GM12864 (cell line): ENCODE results near the gene PXYLP1.

ENCODE experiments used
- DNase-seq: peaks from one replicate; pipeline ENCODE4 v3.0.0-alpha.2; 2011; ENCODE audit warnings: low read depth
- H3K4me3 ChIP-seq: 2 replicates; pipeline ENCODE4 v1.5.1; 2011; ENCODE audit warnings: mild to moderate bottlenecking, low read depth, low read length, control low read depth
- TF ChIP-seq, protein P1 (sequence below): IDR thresholded peaks from 2 replicates; pipeline ENCODE4 v1.5.1; 2011; ENCODE audit warnings: low read depth, mild to moderate bottlenecking, moderate library complexity, low read length, control low read depth, inconsistent platforms; ENCODE audit errors: missing control alignments

PXYLP1 gene

GRCh38 chr3:141337991-141338390 lies 106.4 kb downstream of the PXYLP1 start:
- TF ChIP-seq, protein P1, sequence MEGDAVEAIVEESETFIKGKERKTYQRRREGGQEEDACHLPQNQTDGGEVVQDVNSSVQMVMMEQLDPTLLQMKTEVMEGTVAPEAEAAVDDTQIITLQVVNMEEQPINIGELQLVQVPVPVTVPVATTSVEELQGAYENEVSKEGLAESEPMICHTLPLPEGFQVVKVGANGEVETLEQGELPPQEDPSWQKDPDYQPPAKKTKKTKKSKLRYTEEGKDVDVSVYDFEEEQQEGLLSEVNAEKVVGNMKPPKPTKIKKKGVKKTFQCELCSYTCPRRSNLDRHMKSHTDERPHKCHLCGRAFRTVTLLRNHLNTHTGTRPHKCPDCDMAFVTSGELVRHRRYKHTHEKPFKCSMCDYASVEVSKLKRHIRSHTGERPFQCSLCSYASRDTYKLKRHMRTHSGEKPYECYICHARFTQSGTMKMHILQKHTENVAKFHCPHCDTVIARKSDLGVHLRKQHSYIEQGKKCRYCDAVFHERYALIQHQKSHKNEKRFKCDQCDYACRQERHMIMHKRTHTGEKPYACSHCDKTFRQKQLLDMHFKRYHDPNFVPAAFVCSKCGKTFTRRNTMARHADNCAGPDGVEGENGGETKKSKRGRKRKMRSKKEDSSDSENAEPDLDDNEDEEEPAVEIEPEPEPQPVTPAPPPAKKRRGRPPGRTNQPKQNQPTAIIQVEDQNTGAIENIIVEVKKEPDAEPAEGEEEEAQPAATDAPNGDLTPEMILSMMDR, result no peak
- no peak for DNase-seq
- no peak overlapping the region for H3K4me3 ChIP-seq

- TF ChIP-seq, protein P1, result no peak
- H3K4me3 ChIP-seq, result no peak overlapping the region
- no peak for DNase-seq
These were observed 107.3 kb downstream of the PXYLP1 start for GRCh38 chr3:141338881-141339280.

- TF ChIP-seq, protein P1, result no peak
- no peak overlapping the region for H3K4me3 ChIP-seq
- no peak for DNase-seq
These were observed 109.9 kb downstream of the PXYLP1 start for GRCh38 chr3:141341536-141341935.

DNA sequence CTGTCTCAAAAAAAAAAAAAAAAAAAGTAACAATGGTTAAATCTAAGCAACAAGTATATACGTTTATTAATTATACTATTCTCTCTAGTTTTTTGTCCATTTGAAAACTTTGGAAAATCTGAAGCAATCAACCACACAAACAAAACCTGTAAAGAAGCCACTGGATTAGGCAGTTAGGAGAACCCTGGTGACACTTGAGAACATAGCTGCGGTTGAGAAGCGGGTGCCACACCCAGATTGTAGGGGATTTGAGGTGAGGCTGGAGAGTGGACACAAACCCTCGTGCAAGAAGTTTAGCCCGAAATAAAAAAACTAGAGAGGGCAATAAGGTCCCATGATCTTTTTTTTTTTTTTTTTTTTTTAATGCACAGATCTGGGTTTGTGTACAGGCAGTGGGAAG lies 110.8 kb downstream of the PXYLP1 start:
- DNase-seq, result no peak
- H3K4me3 ChIP-seq, result no peak overlapping the region
- TF ChIP-seq, protein P1, result no peak

DNA sequence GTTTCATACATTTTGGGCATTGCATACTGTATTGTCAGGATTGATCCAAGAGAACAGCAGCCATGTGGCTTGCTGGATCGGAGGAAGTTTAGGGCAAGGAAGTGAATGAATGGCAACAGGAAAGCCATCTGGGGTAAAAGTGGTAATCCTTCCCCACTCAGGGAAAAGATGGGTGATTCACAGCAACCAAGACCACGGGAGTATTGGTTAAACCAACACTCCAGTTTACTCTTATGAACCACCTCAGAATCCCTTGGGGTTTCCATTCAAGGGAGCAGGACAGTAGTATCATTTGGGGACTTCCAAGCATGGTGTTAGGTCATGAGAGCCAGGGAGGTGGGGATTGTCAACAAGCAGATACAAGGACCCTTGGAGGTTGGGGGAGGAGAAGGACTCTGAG lies 111.5 kb downstream of the PXYLP1 start:
- TF ChIP-seq, protein P1, result no peak
- DNase-seq, result no peak
- no peak overlapping the region for H3K4me3 ChIP-seq

DNA sequence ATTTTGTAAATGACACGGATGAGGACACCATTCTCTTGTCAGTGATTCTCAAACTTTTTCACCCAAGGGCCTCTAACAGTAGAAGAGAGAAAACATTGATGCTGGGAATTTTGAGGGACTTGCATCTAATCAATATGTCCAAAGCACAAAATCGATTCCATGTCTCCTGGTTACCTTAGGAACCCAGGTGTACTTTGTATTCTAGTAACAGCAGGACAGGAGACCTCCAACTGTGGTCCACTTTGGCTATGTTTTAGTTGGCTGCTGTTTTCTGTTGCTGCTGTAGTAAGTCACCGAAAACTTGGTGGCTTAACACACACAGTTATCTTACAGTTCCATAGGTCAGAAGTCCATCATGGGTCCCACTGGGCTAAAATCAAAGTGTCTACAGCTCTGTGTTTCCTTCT lies 112.2 kb downstream of the PXYLP1 start:
- DNase-seq, result no peak
- H3K4me3 ChIP-seq, result no peak overlapping the region
- TF ChIP-seq, protein P1, result no peak
